ENCODE data around the gene PRSS3. TPM values are rescaled to one million over a fixed set of nuclear protein-coding genes. Genes with fewer than 3 reads are reported as not detected.
A peak's percentile ranks its signal among the peaks of the same experiment; 100 is the strongest.
"Not testable (repeated sequence)": the region's sequence is repeated elsewhere in the genome, so short reads cannot be mapped to it uniquely, and the experiment has no call there.

The PRSS3 gene
- total RNA-seq, 2 donors from 2014 or later, result not detected

GRCh38 chr9:33818167-33818846 lies 22.9 kb downstream of the PRSS3 start:
- Mint-ChIP-seq H3K4me1 (peaks cover 21% of the 10 kb centered on the region), H3K27ac (peak overlapping the region; percentile 97), H3K9me3 (no peaks in the 10 kb centered on the region), H3K4me3 (peak overlapping the region; percentile 99), H3K27me3 (no peaks in the 10 kb centered on the region), H3K36me3 (ENCODE audit: low read depth) (peaks cover 41% of the 10 kb centered on the region)
- peak; percentile 5 for ATAC-seq (replicated peaks)

- Mint-ChIP-seq H3K27ac (peak overlapping the region; percentile 97), H3K4me1 (peaks cover 21% of the 10 kb centered on the region), H3K9me3 (no peaks in the 10 kb centered on the region)
Measured at GRCh38 chr9:33818847-33819500, 23.6 kb downstream of the PRSS3 start.

GRCh38 chr9:33820231-33820745 lies 24.9 kb downstream of the PRSS3 start:
- Mint-ChIP-seq H3K27ac (peak overlapping the region; percentile 97), H3K27me3 (no peaks in the 10 kb centered on the region), H3K4me1 (peaks cover 17% of the 10 kb centered on the region)

More at GRCh38 chr9:33818847-33819500, 23.6 kb downstream of the PRSS3 start:
- H3K27me3 Mint-ChIP-seq, result no peaks in the 10 kb centered on the region
- H3K4me3 Mint-ChIP-seq, result peak overlapping the region; percentile 99
- ATAC-seq (replicated peaks), result no peak
- peaks cover 48% of the 10 kb centered on the region for H3K36me3 Mint-ChIP-seq (ENCODE audit: low read depth)

GRCh38 chr9:33823801-33824200 lies 28.4 kb downstream of the PRSS3 start:
- peaks cover 69% of the 10 kb centered on the region for H3K36me3 Mint-ChIP-seq (ENCODE audit: low read depth)
- no peaks in the 10 kb centered on the region for H3K9me3 Mint-ChIP-seq
- H3K27me3 Mint-ChIP-seq, result no peaks in the 10 kb centered on the region
- H3K4me3 Mint-ChIP-seq, result no peak overlapping the region
- peaks cover 15% of the 10 kb centered on the region for H3K4me1 Mint-ChIP-seq
- no peak overlapping the region for H3K27ac Mint-ChIP-seq
- no peak for ATAC-seq (replicated peaks)

More at GRCh38 chr9:33820231-33820745, 24.9 kb downstream of the PRSS3 start:
- ATAC-seq (replicated peaks), result no peak
- H3K4me3 Mint-ChIP-seq, result peak overlapping the region; percentile 99
- no peaks in the 10 kb centered on the region for H3K9me3 Mint-ChIP-seq
- peaks cover 61% of the 10 kb centered on the region for H3K36me3 Mint-ChIP-seq (ENCODE audit: low read depth)

- peaks cover 50% of the 10 kb centered on the region for H3K36me3 Mint-ChIP-seq (ENCODE audit: low read depth)
- H3K4me1 Mint-ChIP-seq; H3K4me3 Mint-ChIP-seq; H3K9me3 Mint-ChIP-seq; H3K27ac Mint-ChIP-seq; ATAC-seq (replicated peaks); H3K27me3 Mint-ChIP-seq: not testable (repeated sequence)
Measured at GRCh38 chr9:33827285-33827684, 31.9 kb downstream of the PRSS3 start.

- H3K27me3 Mint-ChIP-seq; H3K4me1 Mint-ChIP-seq; H3K27ac Mint-ChIP-seq; H3K9me3 Mint-ChIP-seq; H3K4me3 Mint-ChIP-seq; ATAC-seq (replicated peaks): not testable (repeated sequence)
- peaks cover 42% of the 10 kb centered on the region for H3K36me3 Mint-ChIP-seq (ENCODE audit: low read depth)
Measured at GRCh38 chr9:33829641-33830230, 34.4 kb downstream of the PRSS3 start.

- Mint-ChIP-seq H3K4me1 (peaks cover 17% of the 10 kb centered on the region), H3K36me3 (ENCODE audit: low read depth) (peaks cover 46% of the 10 kb centered on the region), H3K27me3 (no peaks in the 10 kb centered on the region), H3K4me3 (peak overlapping the region; percentile 67), H3K9me3 (no peaks in the 10 kb centered on the region), H3K27ac (peak overlapping the region; percentile 81)
- peak; percentile 2 for ATAC-seq (replicated peaks)
Measured at GRCh38 chr9:33835625-33836260, 40.4 kb downstream of the PRSS3 start.

GRCh38 chr9:33836261-33836660 lies 40.9 kb downstream of the PRSS3 start:
- H3K27me3 Mint-ChIP-seq, H3K9me3 Mint-ChIP-seq: not testable (repeated sequence)
- peak overlapping the region; percentile 81 for H3K27ac Mint-ChIP-seq
- ATAC-seq (replicated peaks), result peak; percentile 97
- peaks cover 47% of the 10 kb centered on the region for H3K36me3 Mint-ChIP-seq (ENCODE audit: low read depth)
- H3K4me3 Mint-ChIP-seq, result peak overlapping the region; percentile 67
- H3K4me1 Mint-ChIP-seq, result peaks cover 17% of the 10 kb centered on the region

GRCh38 chr9:33837138-33837537 lies 41.8 kb downstream of the PRSS3 start:
- Mint-ChIP-seq H3K27ac (no peak overlapping the region), H3K9me3 (no peaks in the 10 kb centered on the region), H3K27me3 (no peaks in the 10 kb centered on the region), H3K36me3 (ENCODE audit: low read depth) (peaks cover 55% of the 10 kb centered on the region), H3K4me3 (no peak overlapping the region), H3K4me1 (peaks cover 22% of the 10 kb centered on the region)
- no peak for ATAC-seq (replicated peaks)

GRCh38 chr9:33840381-33840780 lies 45.0 kb downstream of the PRSS3 start:
- Mint-ChIP-seq H3K4me3 (no peak overlapping the region), H3K4me1 (peaks cover 21% of the 10 kb centered on the region), H3K9me3 (no peaks in the 10 kb centered on the region), H3K36me3 (ENCODE audit: low read depth) (peaks cover 62% of the 10 kb centered on the region), H3K27me3 (no peaks in the 10 kb centered on the region), H3K27ac (peak overlapping the region; percentile 48)
- ATAC-seq (replicated peaks), result no peak

GRCh38 chr9:33843312-33843961 lies 48.1 kb downstream of the PRSS3 start:
- H3K4me1 Mint-ChIP-seq, result peaks cover 19% of the 10 kb centered on the region
- ATAC-seq (replicated peaks), result no peak
- no peaks in the 10 kb centered on the region for H3K27me3 Mint-ChIP-seq
- no peak overlapping the region for H3K27ac Mint-ChIP-seq
- no peak overlapping the region for H3K4me3 Mint-ChIP-seq
- peaks cover 45% of the 10 kb centered on the region for H3K36me3 Mint-ChIP-seq (ENCODE audit: low read depth)
- H3K9me3 Mint-ChIP-seq, result no peaks in the 10 kb centered on the region

- no peak overlapping the region for H3K27ac Mint-ChIP-seq
- H3K4me3 Mint-ChIP-seq, result peak overlapping the region; percentile 28
- ATAC-seq (replicated peaks), result no peak
- H3K9me3 Mint-ChIP-seq, result no peaks in the 10 kb centered on the region
- H3K36me3 Mint-ChIP-seq (ENCODE audit: low read depth), result peaks cover 27% of the 10 kb centered on the region
- no peaks in the 10 kb centered on the region for H3K27me3 Mint-ChIP-seq
- peaks cover 28% of the 10 kb centered on the region for H3K4me1 Mint-ChIP-seq
Measured at GRCh38 chr9:33846231-33846630, 50.9 kb downstream of the PRSS3 start.

GRCh38 chr9:33847894-33848205 lies 52.5 kb downstream of the PRSS3 start:
- peaks cover 19% of the 10 kb centered on the region for H3K4me1 Mint-ChIP-seq
- H3K27me3 Mint-ChIP-seq; H3K4me3 Mint-ChIP-seq; H3K27ac Mint-ChIP-seq; ATAC-seq (replicated peaks); H3K9me3 Mint-ChIP-seq: not testable (repeated sequence)
- H3K36me3 Mint-ChIP-seq (ENCODE audit: low read depth), result peaks cover 19% of the 10 kb centered on the region
